H1 (cell line): Measurements from ENCODE around the gene SLC9A5. TPM values are rescaled to one million over a fixed set of nuclear protein-coding genes. Genes with fewer than 3 reads are reported as not detected.

Experiments used
- BCL11A ChIP-seq, 2 experiments: IDR thresholded peaks; one replicate each; pipeline ENCODE4 v1.6.1; 2011; ENCODE audit warnings: low read depth in 2 of 2, low read length in 2 of 2, mild to moderate bottlenecking in 2 of 2
- CHD2 ChIP-seq: IDR thresholded peaks from 2 replicates; pipeline ENCODE4 v1.6.1; 2012; ENCODE audit warnings: low read length, improper control_type of control experiment
- EGR1 ChIP-seq: IDR thresholded peaks from 2 replicates; pipeline ENCODE4 v1.6.1; 2011; ENCODE audit warnings: low read depth, low read length, borderline replicate concordance
- EP300 ChIP-seq, 2 experiments: IDR thresholded peaks; 1 replicate in 1 of 2; 2 replicates in 1 of 2; pipeline ENCODE4 v1.6.1; 2011 to 2012; ENCODE audit warnings: low read depth in 2 of 2, low read length in 2 of 2, mild to moderate bottlenecking in 2 of 2, borderline replicate concordance in 1 of 2, inconsistent platforms in 1 of 2, moderate library complexity in 1 of 2
- FOSL1 ChIP-seq: IDR thresholded peaks from 2 replicates; pipeline ENCODE4 v1.6.1; 2011; ENCODE audit warnings: mild to moderate bottlenecking, low read depth, low read length, moderate library complexity; ENCODE audit not compliant: insufficient read depth
- GABPA ChIP-seq: IDR thresholded peaks from 2 replicates; pipeline ENCODE4 v1.6.1; 2011; ENCODE audit warnings: mild to moderate bottlenecking, low read length, moderate library complexity, borderline replicate concordance; ENCODE audit not compliant: insufficient read depth
- HDAC2 ChIP-seq, 2 experiments: fragments of 300-600 bp in 1 of 2; sonication (generic) in 1 of 2; IDR thresholded peaks; 2 replicates each; pipeline ENCODE4 v1.6.1; 2011 to 2012; ENCODE audit warnings: low read depth in 2 of 2, low read length in 2 of 2, mild to moderate bottlenecking in 2 of 2, moderate library complexity in 2 of 2, borderline replicate concordance in 1 of 2, inconsistent platforms in 1 of 2
- HDAC6 ChIP-seq: IDR thresholded peaks from one replicate; pipeline ENCODE4 v1.7.1; 2012; ENCODE audit warnings: low read depth, mild to moderate bottlenecking, inconsistent platforms, low read length, moderate library complexity
- KDM4A ChIP-seq: IDR thresholded peaks from one replicate; pipeline ENCODE4 v1.7.1; 2012; ENCODE audit warnings: low read depth, mild to moderate bottlenecking, moderate library complexity, low read length, inconsistent platforms; ENCODE audit not compliant: severe bottlenecking
- MAFK ChIP-seq: IDR thresholded peaks from 2 replicates; pipeline ENCODE4 v1.6.1; 2012; ENCODE audit warnings: low read depth, mild to moderate bottlenecking, improper control_type of control experiment, low read length
- MAX ChIP-seq: IDR thresholded peaks from 2 replicates; pipeline ENCODE4 v1.6.1; 2012; ENCODE audit warnings: inconsistent platforms
- NANOG ChIP-seq: IDR thresholded peaks from 2 replicates; pipeline ENCODE4 v1.6.1; 2011; ENCODE audit warnings: low read length, low read depth, mild to moderate bottlenecking, inconsistent platforms; ENCODE audit not compliant: insufficient read depth, poor library complexity, severe bottlenecking
- NRF1 ChIP-seq: IDR thresholded peaks from 2 replicates; pipeline ENCODE4 v1.6.1; 2011; ENCODE audit warnings: mild to moderate bottlenecking, low read depth, low read length, improper control_type of control experiment
- PHF8 ChIP-seq: fragments of 200-600 bp; sonication (generic); conservative IDR thresholded peaks from 2 replicates; pipeline ENCODE4 v1.7.1; 2012; ENCODE audit warnings: low read depth, mild to moderate bottlenecking, inconsistent platforms, low read length, moderate library complexity
- RAD21 ChIP-seq, 2 experiments: IDR thresholded peaks in 1 of 2; conservative IDR thresholded peaks in 1 of 2; 2 replicates each; pipeline ENCODE4 v1.6.1; 2011; ENCODE audit warnings: low read depth in 2 of 2, low read length in 2 of 2, improper control_type of control experiment in 1 of 2, inconsistent platforms in 1 of 2, mild to moderate bottlenecking in 1 of 2, moderate library complexity in 1 of 2
- RBBP5 ChIP-seq: IDR thresholded peaks from 2 replicates; pipeline ENCODE4 v1.7.1; 2012; ENCODE audit warnings: low read depth, mild to moderate bottlenecking, inconsistent platforms, low read length, moderate library complexity, borderline replicate concordance
- SAP30 ChIP-seq: fragments of 300-600 bp; sonication (generic); IDR thresholded peaks from 2 replicates; pipeline ENCODE4 v1.7.1; 2012; ENCODE audit warnings: low read length, moderate library complexity, mild to moderate bottlenecking, inconsistent platforms; ENCODE audit not compliant: insufficient read depth, insufficient replicate concordance
- SIRT6 ChIP-seq: IDR thresholded peaks from one replicate; pipeline ENCODE4 v1.7.1; 2012; ENCODE audit warnings: low read length, inconsistent platforms
- TAF7 ChIP-seq: optimal IDR thresholded peaks from 2 replicates; pipeline ENCODE3; 2011; ENCODE audit warnings: low read depth, mild to moderate bottlenecking, inconsistent platforms, low read length, moderate library complexity, borderline replicate concordance
- TBP ChIP-seq: IDR thresholded peaks from 2 replicates; pipeline ENCODE4 v1.6.1; 2011; ENCODE audit warnings: low read depth, low read length, improper control_type of control experiment
- USF2 ChIP-seq: IDR thresholded peaks from 2 replicates; pipeline ENCODE4 v1.6.1; 2011; ENCODE audit warnings: low read length, improper control_type of control experiment
- polyA plus RNA-seq, 7 experiments: library from polyadenylated mRNA; depleted of rRNA in 3 of 7; stranded (reverse) in 5 of 7; unstranded in 2 of 7; fragments of >200 nt in 5 of 7; fragments of 200-250 nt in 2 of 7; gene quantifications; 1 replicate in 5 of 7; 2 replicates in 1 of 7; 4 replicates in 1 of 7; pipeline versions ENCODE4 v1.2.1 to v1.2.3, GENCODE V29; 2011 to 2013; ENCODE audit warnings: missing spikeins in 2 of 7, mixed read lengths in 2 of 7
- total RNA-seq: library from RNA; stranded (reverse); fragmentation: NEBNext Ultra II Directional; extraction: Animal tissue kit (Norgen Biotek cat#: 25700); gene quantifications from 2 replicates; pipeline ENCODE4 v1.2.1, GENCODE V29; 2021

SLC9A5 gene
- total and polyA plus RNA-seq, 2 of the 8 experiments (the other 6 are each of a cell fraction or from before 2014, with no cell fraction given) = 7.9 to 8.6 TPM

DNA sequence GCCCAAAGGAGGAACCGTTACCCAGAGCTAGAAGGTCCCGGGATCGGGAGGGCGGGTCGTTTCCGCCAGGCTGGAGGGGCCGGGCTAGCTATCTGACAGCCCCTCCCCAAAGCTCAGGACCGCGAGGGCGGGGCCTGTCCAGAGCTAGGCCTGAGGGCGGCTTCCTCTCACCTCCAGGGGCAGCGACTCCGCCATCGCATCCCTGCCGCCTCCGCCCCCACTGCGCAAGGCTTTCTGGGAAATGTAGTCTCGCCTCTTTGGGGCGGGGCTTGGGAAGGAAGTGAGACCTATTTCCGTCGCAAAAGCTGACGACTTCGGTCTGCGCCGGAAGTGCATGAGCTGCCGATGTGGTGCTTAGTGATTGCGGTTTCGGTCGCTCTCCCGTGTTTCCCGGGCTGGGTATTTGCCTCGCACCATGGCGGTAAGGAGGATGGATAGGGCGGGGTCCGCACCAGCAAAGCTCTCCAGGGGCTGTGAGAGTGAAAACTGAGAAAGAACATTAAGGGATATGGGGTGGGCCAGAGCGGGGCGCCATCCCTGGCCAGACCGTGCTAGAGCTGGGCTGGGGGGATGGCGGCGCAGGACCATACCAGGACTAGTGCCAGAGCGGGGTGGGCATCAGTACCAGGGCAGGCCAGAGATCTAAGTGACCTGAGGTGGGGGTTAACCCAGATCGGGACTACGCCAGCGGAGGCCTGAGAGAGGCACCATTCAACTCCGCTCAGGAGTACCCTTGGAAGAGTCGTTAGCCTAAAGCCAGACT is 21.8 kb upstream of the SLC9A5 start, which contains the start of gene TMEM208 (continued):
- peak; percentile 72 for TF ChIP-seq TBP
- TF ChIP-seq USF2 = no peak
- TF ChIP-seq RAD21 (IDR thresholded peaks at IDR 0.05 in 1 of 2, conservative IDR thresholded peaks at IDR 0.05 in 1 of 2; ENCODE audit: low read depth in 2 of 2, low read length in 2 of 2) = no peak
- TF ChIP-seq KDM4A = peak; percentile 100
- peak; percentile 95 for TF ChIP-seq PHF8
- no peak for TF ChIP-seq NRF1
- no peak for TF ChIP-seq EP300 (IDR thresholded peaks at IDR 0.05; ENCODE audit: borderline replicate concordance in 1 of 2, low read depth in 2 of 2, low read length in 2 of 2)
- peak; percentile 88; the same call in 1 of the 2 replicates for TF ChIP-seq EGR1
- peak; percentile 76 for TF ChIP-seq CHD2
- no peak for TF ChIP-seq HDAC6
- TF ChIP-seq NANOG = no peak
- TF ChIP-seq SIRT6 = no peak
- TF ChIP-seq RBBP5 = no peak; the same call in 1 of the 2 replicates
- TF ChIP-seq HDAC2 (IDR thresholded peaks at IDR 0.05; ENCODE audit: borderline replicate concordance in 1 of 2, low read depth in 2 of 2, low read length in 2 of 2) = peak in 1 of 2 experiments; percentile 95; a peak in 1 of 4 replicates
- TF ChIP-seq TAF7 = peak; percentile 44
- peak; percentile 82 for TF ChIP-seq SAP30
- no peak for TF ChIP-seq MAFK
- TF ChIP-seq FOSL1 = no peak
- TF ChIP-seq GABPA = peak; percentile 99
- TF ChIP-seq BCL11A (IDR thresholded peaks at IDR 0.05; ENCODE audit: low read depth in 2 of 2, low read length in 2 of 2) = no peak
- TF ChIP-seq MAX = peak; percentile 69
